ENCODE measurements around the gene CST8. TPM values are rescaled to one million over a fixed set of nuclear protein-coding genes. Genes with fewer than 3 reads are reported as not detected.

CST8 gene
- total and polyA plus RNA-seq, 8 donors: not detected

- no peak for DNase-seq
- TF ChIP-seq CTCF (IDR thresholded peaks at IDR 0.05) (no peak), EP300 (IDR thresholded peaks at IDR 0.05) (no peak), POLR2A (IDR thresholded peaks at IDR 0.05) (no peak), POLR2AphosphoS5 (IDR thresholded peaks at IDR 0.05) (no peak)
- Histone ChIP-seq H3K27me3 (peaks cover 0 to 10% (median 0%) of the 10 kb centered on the region in 3 donors), H3K27ac (no peak overlapping the region), H3K4me3 (no peak overlapping the region), H3K9me3 (no peaks in the 10 kb centered on the region), H3K36me3 (no peaks in the 10 kb centered on the region), H3K4me1 (no peaks in the 10 kb centered on the region)
- 52 to 64% (median 55%) methylated on average over 2 of the region's 2 CpGs for WGBS, 5 donors
- intact Hi-C loops (cut with DNase I; ENCODE audit: low total_unique reads): no loop called here
Observed at GRCh38 chr20:23520185-23520584, 29.3 kb downstream of the CST8 start.

GRCh38 chr20:23524146-23524545, 33.2 kb downstream of the CST8 start:
- H3K4me3 ChIP-seq: no peak overlapping the region
- peaks cover 0 to 15% (median 10%) of the 10 kb centered on the region in 4 donors for H3K9me3 ChIP-seq
- no peak for TF ChIP-seq POLR2A (IDR thresholded peaks at IDR 0.05)
- no peak for TF ChIP-seq CTCF (IDR thresholded peaks at IDR 0.05)
- no peak for TF ChIP-seq POLR2AphosphoS5 (IDR thresholded peaks at IDR 0.05)
- no peak for TF ChIP-seq EP300 (IDR thresholded peaks at IDR 0.05)
- no peaks in the 10 kb centered on the region for H3K4me1 ChIP-seq
- intact Hi-C loops (cut with DNase I; ENCODE audit: low total_unique reads): no loop called here
- H3K27me3 ChIP-seq: peaks cover 0 to 2% (median 0%) of the 10 kb centered on the region in 3 donors
- H3K36me3 ChIP-seq: no peaks in the 10 kb centered on the region
- WGBS, 5 donors: 83 to 87% (median 84%) methylated on average over 10 of the region's 10 CpGs
- DNase-seq: no peak
- no peak overlapping the region for H3K27ac ChIP-seq

- 93 to 98% (median 96%) methylated on average over 1 of the region's 1 CpG for WGBS, 5 donors
- no peak for TF ChIP-seq CTCF (IDR thresholded peaks at IDR 0.05)
- no peak for TF ChIP-seq POLR2AphosphoS5 (IDR thresholded peaks at IDR 0.05)
- TF ChIP-seq EP300 (IDR thresholded peaks at IDR 0.05): no peak
- TF ChIP-seq POLR2A (IDR thresholded peaks at IDR 0.05): no peak
- no peaks in the 10 kb centered on the region for H3K36me3 ChIP-seq
- no peaks in the 10 kb centered on the region for H3K4me1 ChIP-seq
- intact Hi-C loops (cut with DNase I; ENCODE audit: low total_unique reads): no loop called here
- no peak overlapping the region for H3K4me3 ChIP-seq
- H3K27me3 ChIP-seq: no peaks in the 10 kb centered on the region
- DNase-seq: no peak
- H3K27ac ChIP-seq: no peak overlapping the region
- peaks cover 0 to 23% (median 10%) of the 10 kb centered on the region in 4 donors for H3K9me3 ChIP-seq
Observed at GRCh38 chr20:23526850-23527249, 35.9 kb downstream of the CST8 start.

GRCh38 chr20:23528867-23529431, 38.0 kb downstream of the CST8 start:
- 44 to 69% (median 60%) methylated on average over 1 of the region's 1 CpG for WGBS, 5 donors
- peaks cover 0 to 23% (median 10%) of the 10 kb centered on the region in 4 donors for H3K9me3 ChIP-seq
- no peak for DNase-seq
- H3K36me3 ChIP-seq: no peaks in the 10 kb centered on the region
- H3K27me3 ChIP-seq: no peaks in the 10 kb centered on the region
- no peaks in the 10 kb centered on the region for H3K4me1 ChIP-seq
- intact Hi-C loops (cut with DNase I; ENCODE audit: low total_unique reads): no loop called here
- H3K4me3 ChIP-seq: no peak overlapping the region
- no peak overlapping the region for H3K27ac ChIP-seq
- TF ChIP-seq POLR2A (IDR thresholded peaks at IDR 0.05) (no peak), EP300 (IDR thresholded peaks at IDR 0.05) (no peak), CTCF (IDR thresholded peaks at IDR 0.05) (no peak), POLR2AphosphoS5 (IDR thresholded peaks at IDR 0.05) (no peak)
